Measurements from ENCODE around the gene KMT2E.
A peak's percentile ranks its signal among the peaks of the same experiment; 100 is the strongest.

The KMT2E gene

DNA sequence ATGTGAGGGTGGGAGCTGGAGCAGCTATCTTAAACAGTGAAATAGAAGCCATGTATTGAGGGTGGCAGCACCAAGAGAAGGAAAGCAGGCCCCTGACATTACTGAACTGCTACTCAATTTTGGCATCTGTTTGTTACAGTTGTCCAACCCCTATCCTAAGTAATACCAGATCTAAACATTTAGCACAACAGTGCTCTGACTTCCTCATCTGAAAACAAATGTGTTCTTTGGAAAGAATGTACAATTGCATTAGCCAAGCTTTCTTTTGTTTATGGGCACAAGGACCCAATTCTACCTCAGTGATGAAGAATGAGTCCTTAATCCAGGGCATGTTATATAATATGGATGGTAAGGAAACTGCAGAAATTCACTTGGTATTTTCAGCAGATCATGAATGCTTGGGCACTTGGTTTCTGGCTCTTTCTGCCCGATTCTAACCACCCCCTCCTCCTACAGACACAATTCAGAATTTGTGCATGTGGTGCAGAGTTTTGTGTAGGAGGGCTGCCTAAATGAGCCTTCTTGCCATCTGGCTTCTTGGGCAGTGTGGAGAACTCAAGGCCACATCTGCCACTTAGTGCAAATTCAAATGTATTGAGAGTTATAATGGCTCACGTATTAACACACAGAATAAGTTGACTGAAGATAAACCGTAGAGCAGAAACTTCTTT is 36.9 kb upstream of the KMT2E start:
- no peak for TF ChIP-seq CTCF (IDR thresholded peaks at IDR 0.05; ENCODE audit: control extremely low read depth, extremely low read depth, low read depth, missing control alignments)
- ChIA-PET POLR2A (no interaction called here), CTCF (interaction anchor here (1.1 to 9.0 kb wide), 4 partner anchors 8 to 453 kb away, joined by 3 to 140 read pairs (median 5); no protein-coding TSS in a partner anchor)
- no peak for DNase-seq (ENCODE audit: extremely low spot score)

DNA sequence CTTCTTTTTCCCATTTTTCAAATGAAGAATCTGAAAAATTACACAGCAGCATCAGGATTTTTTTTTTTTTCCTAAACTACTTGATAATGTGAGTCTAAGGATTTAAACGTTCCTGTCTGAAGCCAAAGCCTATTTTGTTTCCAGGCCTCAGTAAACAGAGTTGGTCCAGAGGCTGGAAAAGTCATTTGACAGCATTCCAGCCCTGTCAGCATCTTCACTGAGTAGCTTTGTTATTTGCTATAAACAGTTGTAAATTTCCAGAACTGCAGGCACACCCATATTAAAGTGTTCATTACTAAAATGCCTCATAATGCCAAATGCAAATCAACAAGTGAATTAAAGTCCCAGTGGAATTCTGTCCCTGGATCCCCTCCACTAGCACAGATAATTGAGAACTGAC is 35.5 kb upstream of the KMT2E start:
- no peak for DNase-seq (ENCODE audit: extremely low spot score)
- POLR2A ChIA-PET = no interaction called here
- CTCF ChIA-PET = interaction anchor here (1.2 to 9.0 kb wide), 7 partner anchors 10 to 452 kb away, joined by 3 to 173 read pairs (median 7); partner anchors contain the start of gene KMT2E
- TF ChIP-seq CTCF (IDR thresholded peaks at IDR 0.05; ENCODE audit: control extremely low read depth, extremely low read depth, low read depth, missing control alignments) = no peak

GRCh38 chr7:104979167-104979841 is 34.7 kb upstream of the KMT2E start:
- ChIA-PET POLR2A (interaction anchor here (0.6 to 1.1 kb wide), 2 partner anchors 33 to 34 kb away, joined by 3 to 4 read pairs; no protein-coding TSS in a partner anchor), CTCF (interaction anchor here (1.2 to 9.0 kb wide), 8 partner anchors 11 to 451 kb away, joined by 3 to 173 read pairs (median 6); partner anchors contain the start of gene KMT2E)
- DNase-seq (ENCODE audit: extremely low spot score) = no peak
- TF ChIP-seq CTCF (IDR thresholded peaks at IDR 0.05; ENCODE audit: control extremely low read depth, extremely low read depth, low read depth, missing control alignments) = no peak

DNA sequence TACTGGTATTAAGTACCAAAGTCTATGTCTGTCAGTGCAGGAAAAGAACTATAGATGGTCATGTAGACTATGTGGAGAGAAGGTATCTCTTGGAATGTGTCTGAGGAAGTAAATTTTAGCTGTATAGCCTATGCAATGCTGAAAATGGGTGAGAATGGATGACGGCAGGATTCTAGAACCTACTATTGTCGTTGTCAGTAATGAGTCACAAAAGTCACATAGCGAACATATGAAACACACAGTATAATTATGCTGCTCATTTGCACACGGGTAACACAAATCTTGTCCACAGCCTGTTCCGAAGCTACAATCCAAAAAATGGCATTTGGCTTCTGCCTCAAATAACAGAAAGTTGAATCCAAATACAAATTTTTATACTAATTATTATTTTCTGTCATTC is 33.6 kb upstream of the KMT2E start:
- DNase-seq (ENCODE audit: extremely low spot score) = no peak
- POLR2A ChIA-PET = interaction anchor here (0.6 to 3.9 kb wide), 4 partner anchors 30 to 40 kb away, joined by 3 to 40 read pairs (median 10); partner anchors contain the start of gene KMT2E
- no peak for TF ChIP-seq CTCF (IDR thresholded peaks at IDR 0.05; ENCODE audit: control extremely low read depth, extremely low read depth, low read depth, missing control alignments)

GRCh38 chr7:104980841-104981671 is 32.9 kb upstream of the KMT2E start:
- CTCF ChIA-PET = interaction anchor here (0.6 to 9.0 kb wide), 44 partner anchors 11 to 611 kb away, joined by 3 to 173 read pairs (median 5); partner anchors contain the start of genes KMT2E and RINT1
- TF ChIP-seq CTCF (IDR thresholded peaks at IDR 0.05; ENCODE audit: control extremely low read depth, extremely low read depth, low read depth, missing control alignments) = peak; percentile 52
- POLR2A ChIA-PET = interaction anchor here (0.6 to 3.9 kb wide), 5 partner anchors 22 to 40 kb away, joined by 3 to 40 read pairs (median 8); partner anchors contain the start of gene KMT2E
- peak; percentile 62 for DNase-seq (ENCODE audit: extremely low spot score)

More for the DNA sequence above, 33.6 kb upstream of the KMT2E start:
- CTCF ChIA-PET = interaction anchor here (0.6 to 9.0 kb wide), 33 partner anchors 11 to 612 kb away, joined by 3 to 173 read pairs (median 7); partner anchors contain the start of genes KMT2E and RINT1

Data from GM10248 (cell line).